GM19395 (cell line): Measurements from ENCODE around the gene ATAD3C.
"Not testable (repeated sequence)": the region's sequence is repeated elsewhere in the genome, so short reads cannot be mapped to it uniquely, and the experiment has no call there.

Source experiments
- ATAC-seq: cut with Tn5 transposase; IDR thresholded peaks from one replicate; pipeline ENCODE4 v1.9.1; 2021; ENCODE audit warnings: mild to moderate bottlenecking, moderate library complexity; ENCODE audit not compliant: unreplicated experiment

Gene ATAD3C

GRCh38 chr1:1418464-1419362, 30.8 kb upstream of the ATAD3C start:
- no peak for ATAC-seq

- no peak for ATAC-seq
These were observed 30.1 kb upstream of the ATAD3C start for GRCh38 chr1:1419363-1419812.

GRCh38 chr1:1419813-1420653, 29.5 kb upstream of the ATAD3C start:
- ATAC-seq = no peak

- no peak for ATAC-seq
These were observed 28.8 kb upstream of the ATAD3C start for GRCh38 chr1:1420654-1421141.

GRCh38 chr1:1421147-1421906, 28.2 kb upstream of the ATAD3C start, which contains the start of gene ANKRD65:
Gene ANKRD65, minus strand, starts transcription at chr1:1421276. Its CDS starts 271 bp downstream, at chr1:1421005.
- ATAC-seq = no peak

GRCh38 chr1:1421907-1422464, 27.5 kb upstream of the ATAD3C start:
- no peak for ATAC-seq

GRCh38 chr1:1422465-1423244, 26.8 kb upstream of the ATAD3C start:
- ATAC-seq = no peak

GRCh38 chr1:1423245-1423597, 26.3 kb upstream of the ATAD3C start:
- ATAC-seq = no peak

GRCh38 chr1:1424707-1425106, 24.8 kb upstream of the ATAD3C start:
- no peak for ATAC-seq

GRCh38 chr1:1425426-1425752, 24.1 kb upstream of the ATAD3C start:
- no peak for ATAC-seq

- no peak for ATAC-seq
These were observed 23.6 kb upstream of the ATAD3C start for GRCh38 chr1:1425753-1426495.

- no peak for ATAC-seq
These were observed 22.9 kb upstream of the ATAD3C start for GRCh38 chr1:1426496-1427105.

- no peak for ATAC-seq
These were observed 22.2 kb upstream of the ATAD3C start for GRCh38 chr1:1427106-1427819.

- ATAC-seq = no peak
These were observed 21.7 kb upstream of the ATAD3C start for GRCh38 chr1:1427820-1428148.

GRCh38 chr1:1428174-1428573, 21.3 kb upstream of the ATAD3C start:
- ATAC-seq = no peak

- not testable (repeated sequence) for ATAC-seq
These were observed 20.5 kb upstream of the ATAD3C start for GRCh38 chr1:1428967-1429366.

- no peak for ATAC-seq
These were observed 19.8 kb upstream of the ATAD3C start for GRCh38 chr1:1429671-1430073.
